H1 (cell line): ENCODE results near the gene METTL6.

Experiments
- CBX5 ChIP-seq: fragments of 300-800, 300-1000 bp; sonication (generic); IDR thresholded peaks from 2 replicates; pipeline ENCODE4 v1.7.1; 2016; ENCODE audit warnings: antibody characterized with exemption, low read length, low read depth
- CTCF ChIP-seq, 3 experiments: IDR thresholded peaks; 1 replicate in 2 of 3; 2 replicates in 1 of 3; pipeline versions ENCODE4 v1.5.1 to v1.6.1; 2011; ENCODE audit warnings: low read length in 3 of 3, mild to moderate bottlenecking in 3 of 3, inconsistent platforms in 2 of 3, low read depth in 1 of 3, moderate library complexity in 1 of 3; ENCODE audit not compliant: insufficient read depth in 1 of 3; ENCODE audit errors: control extremely low read depth in 1 of 3
- EP300 ChIP-seq, 2 experiments: IDR thresholded peaks; 1 replicate in 1 of 2; 2 replicates in 1 of 2; pipeline ENCODE4 v1.6.1; 2011 to 2012; ENCODE audit warnings: low read depth in 2 of 2, low read length in 2 of 2, mild to moderate bottlenecking in 2 of 2, borderline replicate concordance in 1 of 2, inconsistent platforms in 1 of 2, moderate library complexity in 1 of 2
- EZH2 ChIP-seq: fragments of 200-600 bp; sonication (generic); IDR thresholded peaks from 2 replicates; pipeline ENCODE4 v1.7.1; 2012; ENCODE audit warnings: low read depth, mild to moderate bottlenecking, moderate library complexity, low read length, inconsistent platforms; ENCODE audit not compliant: severe bottlenecking
- GABPA ChIP-seq: IDR thresholded peaks from 2 replicates; pipeline ENCODE4 v1.6.1; 2011; ENCODE audit warnings: mild to moderate bottlenecking, low read length, moderate library complexity, borderline replicate concordance; ENCODE audit not compliant: insufficient read depth
- MAX ChIP-seq: IDR thresholded peaks from 2 replicates; pipeline ENCODE4 v1.6.1; 2012; ENCODE audit warnings: inconsistent platforms
- POLR2A ChIP-seq, 2 experiments: IDR thresholded peaks; 1 replicate in 1 of 2; 2 replicates in 1 of 2; pipeline ENCODE4 v1.6.1; 2011; ENCODE audit warnings: low read depth in 2 of 2, low read length in 2 of 2, mild to moderate bottlenecking in 2 of 2; ENCODE audit errors: control extremely low read depth in 1 of 2
- RAD21 ChIP-seq, 2 experiments: IDR thresholded peaks in 1 of 2; conservative IDR thresholded peaks in 1 of 2; 2 replicates each; pipeline ENCODE4 v1.6.1; 2011; ENCODE audit warnings: low read depth in 2 of 2, low read length in 2 of 2, improper control_type of control experiment in 1 of 2, inconsistent platforms in 1 of 2, mild to moderate bottlenecking in 1 of 2, moderate library complexity in 1 of 2
- RFX5 ChIP-seq: IDR thresholded peaks from 2 replicates; pipeline ENCODE4 v1.6.1; 2011; ENCODE audit warnings: low read depth, low read length, improper control_type of control experiment, borderline replicate concordance
- TAF1 ChIP-seq: IDR thresholded peaks from 2 replicates; pipeline ENCODE4 v1.6.1; 2011; ENCODE audit warnings: mild to moderate bottlenecking, low read depth, low read length
- TEAD4 ChIP-seq: IDR thresholded peaks from 2 replicates; pipeline ENCODE4 v1.6.1; 2012; ENCODE audit warnings: low read depth, low read length, inconsistent platforms, mixed read lengths

GRCh38 chr3:15430624-15431023, 3.3 kb upstream of the METTL6 start:
- TF ChIP-seq EP300 (IDR thresholded peaks at IDR 0.05; ENCODE audit: borderline replicate concordance in 1 of 2, low read depth in 2 of 2, low read length in 2 of 2) (no peak), POLR2A (IDR thresholded peaks at IDR 0.05; ENCODE audit: control extremely low read depth in 1 of 2, low read depth in 2 of 2, low read length in 2 of 2) (no peak), MAX (no peak), TEAD4 (no peak), CTCF (IDR thresholded peaks at IDR 0.05; ENCODE audit: control extremely low read depth in 1 of 3, insufficient read depth in 1 of 3, low read depth in 1 of 3, low read length in 3 of 3) (no peak), EZH2 (no peak), RAD21 (IDR thresholded peaks at IDR 0.05 in 1 of 2, conservative IDR thresholded peaks at IDR 0.05 in 1 of 2; ENCODE audit: low read depth in 2 of 2, low read length in 2 of 2) (no peak), GABPA (no peak), RFX5 (no peak), TAF1 (no peak), CBX5 (no peak)
